HUES6 (cell line): ENCODE measurements around the gene KRTAP5-9.
"Not testable (repeated sequence)": the region's sequence is repeated elsewhere in the genome, so short reads cannot be mapped to it uniquely, and the experiment has no call there.

ENCODE experiments used
- H3K27ac ChIP-seq: 2 replicates; pipeline ENCODE4 v1.7.0; 2013; ENCODE audit warnings: low read depth, mild to moderate bottlenecking, low read length, inconsistent platforms
- H3K27me3 ChIP-seq: 2 replicates; pipeline ENCODE4 v1.6.1; 2013; ENCODE audit warnings: low read length; ENCODE audit not compliant: control insufficient read depth, insufficient read depth
- H3K36me3 ChIP-seq: 2 replicates; pipeline ENCODE4 v1.6.1; 2013; ENCODE audit warnings: low read length; ENCODE audit not compliant: control insufficient read depth, insufficient read depth
- H3K4me1 ChIP-seq: 2 replicates; pipeline ENCODE4 v1.6.1; 2013; ENCODE audit warnings: low read length; ENCODE audit not compliant: control insufficient read depth, insufficient read depth
- H3K4me3 ChIP-seq: 2 replicates; pipeline ENCODE4 v1.5.1; 2013; ENCODE audit warnings: low read depth, low read length
- H3K9ac ChIP-seq: one replicate; pipeline ENCODE4 v1.6.1; 2013; ENCODE audit warnings: mild to moderate bottlenecking, low read length
- H3K9me3 ChIP-seq: 2 replicates; pipeline ENCODE4 v1.6.1; 2013; ENCODE audit warnings: low read depth, low read length; ENCODE audit not compliant: control insufficient read depth, insufficient read depth

Gene KRTAP5-9

GRCh38 chr11:71588822-71589545 lies 40.8 kb downstream of the KRTAP5-9 start:
- H3K27me3 ChIP-seq, H3K9me3 ChIP-seq, H3K9ac ChIP-seq, H3K36me3 ChIP-seq, H3K27ac ChIP-seq, H3K4me1 ChIP-seq, H3K4me3 ChIP-seq: not testable (repeated sequence)

- not testable (repeated sequence) for H3K9me3 ChIP-seq, H3K9ac ChIP-seq, H3K4me1 ChIP-seq, H3K27me3 ChIP-seq, H3K36me3 ChIP-seq, H3K27ac ChIP-seq, H3K4me3 ChIP-seq
Observed at GRCh38 chr11:71589546-71589920, 41.3 kb downstream of the KRTAP5-9 start.
